Neural crest cell (in vitro differentiated cells): ENCODE results near the gene UBE2G1. TPM values are rescaled to one million over a fixed set of nuclear protein-coding genes. Genes with fewer than 3 reads are reported as not detected.

Source experiments
- DNase-seq: peaks from one replicate; pipeline ENCODE4 v3.0.0; 2021; ENCODE audit warnings: low read depth, mixed read lengths, low spot score
- H3K27ac Mint-ChIP-seq: one replicate; pipeline ENCODE4 v1.8.0; 2021; ENCODE audit warnings: mild to moderate bottlenecking, mixed read lengths; ENCODE audit not compliant: unreplicated experiment
- H3K27me3 Mint-ChIP-seq: 2 replicates; pipeline ENCODE4 v1.8.0; 2021; ENCODE audit warnings: low read depth, mild to moderate bottlenecking, mixed read lengths
- H3K36me3 Mint-ChIP-seq: 2 replicates; pipeline ENCODE4 v1.8.0; 2021; ENCODE audit warnings: low read depth, mild to moderate bottlenecking, mixed read lengths
- H3K4me1 Mint-ChIP-seq: 2 replicates; pipeline ENCODE4 v1.8.0; 2021; ENCODE audit warnings: mixed read lengths
- H3K4me3 Mint-ChIP-seq: one replicate; pipeline ENCODE4 v1.8.0; 2021; ENCODE audit warnings: mild to moderate bottlenecking, mixed read lengths
- H3K9me3 Mint-ChIP-seq: 2 replicates; pipeline ENCODE4 v1.8.0; 2021; ENCODE audit warnings: mixed read lengths
- total RNA-seq: library from RNA; stranded (reverse); gene quantifications from 2 replicates; pipeline ENCODE4 v1.2.1, GENCODE V29; 2021
- TF ChIP-seq, protein P1 (sequence below): fragments of 200-600 bp; sonication (generic); conservative IDR thresholded peaks from 2 replicates; pipeline ENCODE4 v1.5.0; 2021; ENCODE audit warnings: antibody characterized with exemption, mild to moderate bottlenecking

UBE2G1 gene
- total RNA-seq, 1 donor from 2014 or later, result 98.5 TPM

DNA sequence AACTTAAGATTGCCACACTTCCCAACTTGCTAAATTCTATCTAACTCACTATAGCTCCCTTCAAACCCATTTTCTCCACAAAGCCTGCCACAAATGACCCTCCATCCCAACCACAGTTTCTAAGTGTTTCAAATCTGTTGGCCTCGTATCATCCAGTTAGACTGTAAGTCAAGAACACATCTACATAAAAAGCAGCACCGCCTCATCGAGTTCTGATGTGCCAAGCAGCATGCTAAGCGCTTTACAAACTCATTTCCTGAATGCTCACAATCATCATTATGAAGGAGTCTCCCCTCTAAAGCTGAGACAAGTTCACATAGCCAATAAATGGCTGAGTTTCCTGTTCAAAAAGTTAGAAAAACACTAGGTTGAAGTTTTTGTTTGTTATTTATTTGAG is 93.5 kb downstream of the UBE2G1 start:
- Mint-ChIP-seq H3K9me3 (no peaks in the 10 kb centered on the region), H3K27me3 (no peaks in the 10 kb centered on the region), H3K4me1 (no peaks in the 10 kb centered on the region), H3K4me3 (no peak overlapping the region), H3K27ac (no peak overlapping the region), H3K36me3 (peaks cover 18% of the 10 kb centered on the region)
- TF ChIP-seq, protein P1, sequence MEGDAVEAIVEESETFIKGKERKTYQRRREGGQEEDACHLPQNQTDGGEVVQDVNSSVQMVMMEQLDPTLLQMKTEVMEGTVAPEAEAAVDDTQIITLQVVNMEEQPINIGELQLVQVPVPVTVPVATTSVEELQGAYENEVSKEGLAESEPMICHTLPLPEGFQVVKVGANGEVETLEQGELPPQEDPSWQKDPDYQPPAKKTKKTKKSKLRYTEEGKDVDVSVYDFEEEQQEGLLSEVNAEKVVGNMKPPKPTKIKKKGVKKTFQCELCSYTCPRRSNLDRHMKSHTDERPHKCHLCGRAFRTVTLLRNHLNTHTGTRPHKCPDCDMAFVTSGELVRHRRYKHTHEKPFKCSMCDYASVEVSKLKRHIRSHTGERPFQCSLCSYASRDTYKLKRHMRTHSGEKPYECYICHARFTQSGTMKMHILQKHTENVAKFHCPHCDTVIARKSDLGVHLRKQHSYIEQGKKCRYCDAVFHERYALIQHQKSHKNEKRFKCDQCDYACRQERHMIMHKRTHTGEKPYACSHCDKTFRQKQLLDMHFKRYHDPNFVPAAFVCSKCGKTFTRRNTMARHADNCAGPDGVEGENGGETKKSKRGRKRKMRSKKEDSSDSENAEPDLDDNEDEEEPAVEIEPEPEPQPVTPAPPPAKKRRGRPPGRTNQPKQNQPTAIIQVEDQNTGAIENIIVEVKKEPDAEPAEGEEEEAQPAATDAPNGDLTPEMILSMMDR, result no peak
- no peak for DNase-seq

DNA sequence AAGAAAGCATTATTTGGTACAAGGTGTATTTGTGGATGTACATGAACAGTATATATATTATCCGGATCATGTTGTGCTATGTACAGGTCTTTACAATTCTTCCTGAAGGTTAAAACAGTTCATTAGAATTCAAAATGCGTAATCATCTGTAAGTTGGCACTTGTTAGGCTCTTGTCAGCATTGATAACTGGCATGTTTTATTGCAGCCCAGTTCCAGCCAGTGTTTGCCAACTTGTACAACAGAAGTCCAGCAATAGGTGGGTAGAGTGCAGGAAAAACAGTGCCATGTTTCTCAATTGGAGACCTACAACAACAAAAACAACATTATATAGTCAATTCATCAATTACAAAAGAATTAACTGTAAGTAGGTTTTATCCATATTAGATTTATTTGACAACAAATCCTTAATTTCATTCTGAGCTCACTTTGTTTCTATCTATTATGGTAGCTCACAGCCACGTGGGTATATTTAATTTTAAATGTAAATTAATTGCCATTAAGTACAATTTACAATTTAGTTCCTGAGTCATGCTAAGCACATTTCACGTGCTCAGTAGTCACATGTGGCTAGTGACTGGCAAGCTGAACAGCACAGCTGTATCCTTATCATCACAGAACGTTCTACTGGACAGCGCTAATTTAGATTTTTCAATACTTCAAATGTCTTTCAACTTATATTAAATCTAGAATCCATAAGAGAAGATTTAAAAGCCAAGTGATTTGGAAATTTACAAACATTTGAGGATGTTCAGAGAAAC is 94.1 kb downstream of the UBE2G1 start:
- Mint-ChIP-seq H3K27ac (no peak overlapping the region), H3K9me3 (no peaks in the 10 kb centered on the region), H3K27me3 (no peaks in the 10 kb centered on the region), H3K4me3 (no peak overlapping the region), H3K4me1 (no peaks in the 10 kb centered on the region), H3K36me3 (peaks cover 18% of the 10 kb centered on the region)
- TF ChIP-seq, protein P1, result no peak
- DNase-seq, result no peak

DNA sequence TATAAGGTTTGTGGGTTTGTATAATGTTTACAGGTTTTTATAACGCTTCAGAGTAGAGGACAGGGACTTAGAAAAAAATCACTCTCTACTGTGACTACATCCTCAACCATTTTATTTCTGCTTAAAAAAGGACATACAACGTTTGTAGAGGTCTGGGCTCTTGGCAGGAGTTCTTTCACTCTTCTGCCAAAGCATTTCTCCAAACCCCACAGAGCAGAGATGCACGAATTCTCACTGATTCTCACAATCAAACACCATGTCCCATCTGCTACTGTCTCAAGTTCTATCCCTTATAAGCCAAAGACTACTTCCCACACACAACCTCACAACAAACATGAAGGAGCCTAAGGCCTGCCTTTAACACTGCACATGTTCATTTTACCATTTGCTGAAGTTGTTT is 95.7 kb downstream of the UBE2G1 start:
- H3K27ac Mint-ChIP-seq, result no peak overlapping the region
- no peaks in the 10 kb centered on the region for H3K9me3 Mint-ChIP-seq
- H3K27me3 Mint-ChIP-seq, result no peaks in the 10 kb centered on the region
- H3K4me3 Mint-ChIP-seq, result no peak overlapping the region
- DNase-seq, result no peak
- TF ChIP-seq, protein P1, result no peak
- H3K36me3 Mint-ChIP-seq, result peaks cover 10% of the 10 kb centered on the region
- H3K4me1 Mint-ChIP-seq, result no peaks in the 10 kb centered on the region

DNA sequence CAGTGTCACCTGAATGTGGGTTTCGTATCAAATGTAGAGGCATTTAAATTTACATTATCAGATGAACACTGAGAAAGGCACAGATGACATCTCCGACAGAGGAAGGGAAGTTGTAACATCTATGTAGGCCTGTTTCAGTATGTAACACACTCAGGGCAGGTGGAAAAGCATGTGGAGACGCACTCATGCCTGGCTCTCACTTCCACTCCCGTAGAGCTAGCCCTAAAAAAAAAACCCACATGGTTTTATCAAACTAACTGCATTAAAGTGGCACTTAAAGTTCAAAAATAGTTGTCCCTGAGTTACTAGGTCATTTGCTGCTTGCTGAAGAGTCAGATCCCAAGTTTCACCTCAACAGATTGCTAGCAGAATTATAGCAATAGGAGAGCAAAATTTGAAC is 96.6 kb downstream of the UBE2G1 start:
- no peaks in the 10 kb centered on the region for H3K27me3 Mint-ChIP-seq
- H3K27ac Mint-ChIP-seq, result no peak overlapping the region
- TF ChIP-seq, protein P1, result no peak
- H3K36me3 Mint-ChIP-seq, result peaks cover 9% of the 10 kb centered on the region
- no peaks in the 10 kb centered on the region for H3K9me3 Mint-ChIP-seq
- no peaks in the 10 kb centered on the region for H3K4me1 Mint-ChIP-seq
- DNase-seq, result no peak
- H3K4me3 Mint-ChIP-seq, result no peak overlapping the region

DNA sequence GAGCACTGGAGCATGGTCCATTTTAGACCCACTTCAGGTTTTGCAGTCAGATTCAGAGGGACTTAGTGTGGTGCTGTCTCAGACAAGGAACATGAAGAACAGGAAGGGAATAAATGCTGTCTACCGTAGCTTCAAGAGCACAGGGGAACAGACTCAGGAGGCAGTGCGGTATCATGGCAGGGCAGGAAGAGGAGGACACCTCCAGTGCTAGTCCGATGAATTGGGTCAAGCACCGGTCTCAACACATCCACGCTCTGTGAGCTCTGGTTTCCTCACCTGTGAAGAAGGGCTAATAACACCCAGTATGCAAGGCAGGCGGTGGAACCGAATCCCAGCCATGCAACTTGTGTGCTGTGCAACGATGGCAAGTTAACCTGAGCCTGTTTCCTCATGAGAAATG is 99.1 kb downstream of the UBE2G1 start:
- Mint-ChIP-seq H3K9me3 (no peaks in the 10 kb centered on the region), H3K36me3 (peaks cover 9% of the 10 kb centered on the region), H3K4me1 (peaks cover 18% of the 10 kb centered on the region), H3K4me3 (no peak overlapping the region), H3K27me3 (no peaks in the 10 kb centered on the region), H3K27ac (no peak overlapping the region)
- no peak for DNase-seq
- TF ChIP-seq, protein P1, result no peak
